ENCODE measurements around the gene FAM227B.

Gene FAM227B

DNA sequence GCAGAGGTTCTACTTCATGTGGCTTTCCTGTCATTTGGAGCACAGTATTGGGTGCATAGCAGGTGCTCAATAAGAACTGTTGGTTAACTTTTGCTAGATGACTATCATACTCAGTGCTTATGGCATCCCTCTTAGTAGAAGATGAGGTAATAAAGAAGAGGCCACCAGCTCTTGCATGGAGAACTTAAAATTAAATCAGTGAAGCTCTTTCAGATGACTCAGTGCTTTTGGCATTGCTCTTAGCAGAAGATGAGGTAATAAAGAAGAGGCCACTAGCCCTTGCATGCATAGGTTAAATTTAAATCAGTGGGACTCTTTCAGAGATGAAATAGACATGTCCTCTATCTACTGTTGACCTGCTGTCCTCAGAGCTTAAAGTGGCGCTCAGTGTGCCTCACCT, 307.0 kb downstream of the FAM227B start:
- POLR2A ChIA-PET, result no interaction called here
- CTCF ChIA-PET, result interaction anchor here (0.9 kb wide), 1 partner anchor 9 kb away, joined by 3 read pairs; no protein-coding TSS in a partner anchor
- no peak for DNase-seq (ENCODE audit: extremely low spot score)
- TF ChIP-seq, protein P1, sequence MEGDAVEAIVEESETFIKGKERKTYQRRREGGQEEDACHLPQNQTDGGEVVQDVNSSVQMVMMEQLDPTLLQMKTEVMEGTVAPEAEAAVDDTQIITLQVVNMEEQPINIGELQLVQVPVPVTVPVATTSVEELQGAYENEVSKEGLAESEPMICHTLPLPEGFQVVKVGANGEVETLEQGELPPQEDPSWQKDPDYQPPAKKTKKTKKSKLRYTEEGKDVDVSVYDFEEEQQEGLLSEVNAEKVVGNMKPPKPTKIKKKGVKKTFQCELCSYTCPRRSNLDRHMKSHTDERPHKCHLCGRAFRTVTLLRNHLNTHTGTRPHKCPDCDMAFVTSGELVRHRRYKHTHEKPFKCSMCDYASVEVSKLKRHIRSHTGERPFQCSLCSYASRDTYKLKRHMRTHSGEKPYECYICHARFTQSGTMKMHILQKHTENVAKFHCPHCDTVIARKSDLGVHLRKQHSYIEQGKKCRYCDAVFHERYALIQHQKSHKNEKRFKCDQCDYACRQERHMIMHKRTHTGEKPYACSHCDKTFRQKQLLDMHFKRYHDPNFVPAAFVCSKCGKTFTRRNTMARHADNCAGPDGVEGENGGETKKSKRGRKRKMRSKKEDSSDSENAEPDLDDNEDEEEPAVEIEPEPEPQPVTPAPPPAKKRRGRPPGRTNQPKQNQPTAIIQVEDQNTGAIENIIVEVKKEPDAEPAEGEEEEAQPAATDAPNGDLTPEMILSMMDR (IDR thresholded peaks at IDR 0.05; ENCODE audit: control extremely low read depth, extremely low read depth, low read depth, missing control alignments), result no peak

DNA sequence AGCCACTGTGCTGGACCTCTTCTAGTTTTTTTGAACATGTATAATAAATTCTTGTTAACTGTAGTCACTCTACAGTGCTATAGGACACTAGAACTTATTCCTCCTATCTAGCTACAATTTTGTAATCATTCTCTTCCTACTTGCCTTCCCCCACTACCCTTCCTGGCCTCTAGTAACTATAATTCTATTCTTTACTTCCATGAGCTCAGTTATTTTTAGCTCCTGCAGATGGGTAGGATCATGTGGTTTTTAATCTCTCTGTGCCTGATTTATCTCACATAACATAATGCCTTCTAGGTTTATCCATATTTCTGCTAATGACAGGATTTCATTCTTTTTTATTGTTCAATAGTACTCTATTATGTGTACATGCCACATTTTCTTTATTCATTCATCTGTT, 310.7 kb downstream of the FAM227B start:
- ChIA-PET CTCF (no interaction called here), POLR2A (no interaction called here)
- no peak for DNase-seq (ENCODE audit: extremely low spot score)

DNA sequence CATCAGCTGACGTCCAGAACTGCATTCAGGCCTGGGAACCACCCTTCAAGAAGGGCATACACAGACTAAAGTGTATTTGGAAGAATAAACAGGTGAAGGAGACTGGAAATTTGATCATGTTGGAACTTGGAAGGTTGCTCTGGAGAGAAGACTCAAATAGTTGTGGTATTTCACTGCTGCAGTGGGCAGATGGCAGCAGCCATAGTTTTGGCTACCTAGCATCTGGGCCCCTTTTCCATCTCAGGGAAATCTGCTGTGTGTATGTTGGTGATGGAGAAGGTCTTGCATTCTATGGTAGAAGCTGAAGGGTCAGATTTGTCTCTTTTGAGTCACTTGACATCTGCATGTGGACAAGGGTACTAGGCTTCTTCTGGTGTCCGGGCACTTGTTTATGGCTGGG, 311.9 kb downstream of the FAM227B start:
- TF ChIP-seq, protein P1 (IDR thresholded peaks at IDR 0.05; ENCODE audit: control extremely low read depth, extremely low read depth, low read depth, missing control alignments), result no peak
- ChIA-PET POLR2A (no interaction called here), CTCF (no interaction called here)
- no peak for DNase-seq (ENCODE audit: extremely low spot score)

More for the DNA sequence above, 310.7 kb downstream of the FAM227B start:
- TF ChIP-seq, protein P1 (IDR thresholded peaks at IDR 0.05; ENCODE audit: control extremely low read depth, extremely low read depth, low read depth, missing control alignments), result no peak

DNA sequence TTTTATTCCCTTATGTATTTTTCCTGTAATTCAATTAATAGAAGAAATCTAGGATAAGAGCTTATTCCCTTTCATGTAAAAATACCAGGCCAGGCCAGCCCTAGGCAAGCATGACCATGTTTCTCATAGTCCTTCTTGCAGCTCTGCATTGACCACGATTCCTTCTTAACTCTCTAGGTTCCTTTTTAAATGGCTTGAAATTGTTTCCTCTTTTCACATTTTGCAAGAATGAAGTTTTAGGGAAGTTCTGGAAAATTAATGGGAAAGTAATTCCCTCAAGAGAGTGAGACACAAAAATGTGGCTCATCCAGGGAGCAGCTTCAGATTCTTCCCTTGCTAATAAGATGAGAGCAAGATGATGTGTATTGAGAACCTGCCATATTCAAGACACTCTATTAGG, 314.1 kb downstream of the FAM227B start:
- ChIA-PET CTCF (no interaction called here), POLR2A (no interaction called here)
- DNase-seq (ENCODE audit: extremely low spot score), result no peak
- TF ChIP-seq, protein P1 (IDR thresholded peaks at IDR 0.05; ENCODE audit: control extremely low read depth, extremely low read depth, low read depth, missing control alignments), result no peak

DNA sequence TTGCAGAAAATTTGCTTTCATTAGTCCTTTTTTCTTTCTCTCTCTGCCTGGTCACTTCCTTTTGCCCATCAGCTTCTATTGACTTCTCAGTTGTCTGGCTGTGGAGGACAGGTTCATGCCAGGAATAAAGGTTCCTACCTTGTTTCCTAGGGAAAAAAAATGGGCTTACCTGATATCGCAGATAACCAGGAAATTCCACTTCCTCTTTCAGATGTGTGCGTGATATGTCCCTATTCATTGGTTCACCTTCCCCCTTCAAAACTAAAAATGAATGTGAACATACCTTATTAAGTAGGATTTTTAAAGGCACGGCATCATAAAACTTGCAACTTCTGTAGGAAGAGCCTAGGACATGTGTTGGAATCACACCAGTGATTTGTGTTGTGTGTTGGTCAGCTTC, 317.6 kb downstream of the FAM227B start:
- DNase-seq (ENCODE audit: extremely low spot score), result no peak
- ChIA-PET POLR2A (no interaction called here), CTCF (interaction anchor here (1.0 to 2.5 kb wide), 3 partner anchors 10 to 19 kb away, joined by 3 to 8 read pairs (median 6); no protein-coding TSS in a partner anchor)
- TF ChIP-seq, protein P1 (IDR thresholded peaks at IDR 0.05; ENCODE audit: control extremely low read depth, extremely low read depth, low read depth, missing control alignments), result no peak

DNA sequence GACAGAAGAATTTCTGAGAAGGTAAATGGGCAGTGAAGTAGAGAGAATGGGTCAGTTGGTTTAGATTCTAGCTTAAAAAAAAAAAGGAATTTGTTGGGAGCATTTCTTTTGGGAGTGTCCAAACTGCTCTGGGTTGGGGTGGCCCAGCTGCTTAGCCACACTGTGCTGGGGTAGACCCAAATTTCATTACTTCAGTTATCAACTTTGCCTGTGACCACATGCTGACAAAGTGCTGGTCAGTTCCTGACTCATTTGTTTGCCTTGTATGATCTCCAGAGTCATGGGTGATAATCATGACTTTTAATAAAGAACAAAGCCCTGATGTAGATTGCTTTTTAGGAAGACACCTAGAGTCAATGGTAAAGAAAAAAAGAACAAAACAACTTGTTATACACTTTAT, 319.1 kb downstream of the FAM227B start:
- ChIA-PET CTCF (interaction anchor here (1.8 kb wide), 1 partner anchor 9 kb away, joined by 6 read pairs; no protein-coding TSS in a partner anchor), POLR2A (no interaction called here)
- no peak for DNase-seq (ENCODE audit: extremely low spot score)
- TF ChIP-seq, protein P1 (IDR thresholded peaks at IDR 0.05; ENCODE audit: control extremely low read depth, extremely low read depth, low read depth, missing control alignments), result no peak

DNA sequence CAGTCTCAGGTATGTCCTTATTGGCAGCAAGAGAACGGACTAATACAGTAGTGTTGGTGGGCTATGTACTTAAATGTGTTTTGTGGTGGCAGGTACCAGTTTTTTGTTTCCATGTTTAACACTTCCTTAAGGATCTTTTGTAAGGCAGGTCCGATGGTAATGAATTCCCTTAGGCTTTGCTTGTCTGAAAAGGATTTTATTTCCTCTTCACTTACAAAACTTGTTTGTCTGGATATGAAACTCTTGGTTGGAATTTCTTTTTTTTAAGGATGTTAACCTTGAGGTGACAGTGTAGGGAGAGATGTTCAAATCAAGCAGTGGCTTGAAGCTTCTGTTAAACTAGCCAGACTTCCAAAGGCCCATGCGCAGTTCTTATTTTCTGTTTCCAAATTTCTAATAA, 319.8 kb downstream of the FAM227B start:
- ChIA-PET CTCF (interaction anchor here (1.0 kb wide), 1 partner anchor 13 kb away, joined by 3 read pairs; no protein-coding TSS in a partner anchor), POLR2A (no interaction called here)
- DNase-seq (ENCODE audit: extremely low spot score), result no peak
- TF ChIP-seq, protein P1 (IDR thresholded peaks at IDR 0.05; ENCODE audit: control extremely low read depth, extremely low read depth, low read depth, missing control alignments), result no peak
